Measurements from ENCODE around the gene CD101.

The CD101 gene

DNA sequence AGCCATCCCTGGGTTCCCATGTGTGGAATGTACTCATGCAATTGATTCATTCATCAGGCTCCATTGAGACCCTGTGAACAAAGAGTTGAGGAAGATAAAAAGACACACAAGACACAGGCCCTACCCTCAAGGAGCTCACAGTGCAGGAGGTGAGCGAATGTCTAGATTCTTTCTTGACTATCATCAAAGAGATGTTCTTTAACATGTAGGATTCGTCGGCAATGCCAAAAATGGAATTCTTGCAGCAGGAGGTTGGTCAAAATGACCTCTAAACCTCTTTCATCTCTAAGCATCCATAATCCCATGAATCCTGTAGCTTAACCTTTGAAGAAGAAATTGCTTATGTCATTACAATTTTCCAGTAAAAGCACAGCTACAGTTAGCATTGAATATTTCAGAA lies 30.7 kb downstream of the CD101 start:
- TF ChIP-seq, protein P1, sequence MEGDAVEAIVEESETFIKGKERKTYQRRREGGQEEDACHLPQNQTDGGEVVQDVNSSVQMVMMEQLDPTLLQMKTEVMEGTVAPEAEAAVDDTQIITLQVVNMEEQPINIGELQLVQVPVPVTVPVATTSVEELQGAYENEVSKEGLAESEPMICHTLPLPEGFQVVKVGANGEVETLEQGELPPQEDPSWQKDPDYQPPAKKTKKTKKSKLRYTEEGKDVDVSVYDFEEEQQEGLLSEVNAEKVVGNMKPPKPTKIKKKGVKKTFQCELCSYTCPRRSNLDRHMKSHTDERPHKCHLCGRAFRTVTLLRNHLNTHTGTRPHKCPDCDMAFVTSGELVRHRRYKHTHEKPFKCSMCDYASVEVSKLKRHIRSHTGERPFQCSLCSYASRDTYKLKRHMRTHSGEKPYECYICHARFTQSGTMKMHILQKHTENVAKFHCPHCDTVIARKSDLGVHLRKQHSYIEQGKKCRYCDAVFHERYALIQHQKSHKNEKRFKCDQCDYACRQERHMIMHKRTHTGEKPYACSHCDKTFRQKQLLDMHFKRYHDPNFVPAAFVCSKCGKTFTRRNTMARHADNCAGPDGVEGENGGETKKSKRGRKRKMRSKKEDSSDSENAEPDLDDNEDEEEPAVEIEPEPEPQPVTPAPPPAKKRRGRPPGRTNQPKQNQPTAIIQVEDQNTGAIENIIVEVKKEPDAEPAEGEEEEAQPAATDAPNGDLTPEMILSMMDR (IDR thresholded peaks at IDR 0.05): no peak
- no peak overlapping the region for H3K4me3 ChIP-seq (ENCODE audit: low read depth, low read length)
- H2AFZ ChIP-seq: no peak overlapping the region
- no peaks in the 10 kb centered on the region for H3K36me3 ChIP-seq (ENCODE audit: control insufficient read depth, insufficient read depth, low read length)
- no peaks in the 10 kb centered on the region for H3K27me3 ChIP-seq (ENCODE audit: control insufficient read depth, insufficient read depth, low read length)
- H3K4me1 ChIP-seq: no peaks in the 10 kb centered on the region
- no peak overlapping the region for H3K9ac ChIP-seq
- H3K27ac ChIP-seq: no peak overlapping the region
- no peak overlapping the region for H3K4me2 ChIP-seq (ENCODE audit: low read length)
- no peaks in the 10 kb centered on the region for H3K79me2 ChIP-seq
- no peaks in the 10 kb centered on the region for H3K9me3 ChIP-seq (ENCODE audit: control insufficient read depth, low read length)

DNA sequence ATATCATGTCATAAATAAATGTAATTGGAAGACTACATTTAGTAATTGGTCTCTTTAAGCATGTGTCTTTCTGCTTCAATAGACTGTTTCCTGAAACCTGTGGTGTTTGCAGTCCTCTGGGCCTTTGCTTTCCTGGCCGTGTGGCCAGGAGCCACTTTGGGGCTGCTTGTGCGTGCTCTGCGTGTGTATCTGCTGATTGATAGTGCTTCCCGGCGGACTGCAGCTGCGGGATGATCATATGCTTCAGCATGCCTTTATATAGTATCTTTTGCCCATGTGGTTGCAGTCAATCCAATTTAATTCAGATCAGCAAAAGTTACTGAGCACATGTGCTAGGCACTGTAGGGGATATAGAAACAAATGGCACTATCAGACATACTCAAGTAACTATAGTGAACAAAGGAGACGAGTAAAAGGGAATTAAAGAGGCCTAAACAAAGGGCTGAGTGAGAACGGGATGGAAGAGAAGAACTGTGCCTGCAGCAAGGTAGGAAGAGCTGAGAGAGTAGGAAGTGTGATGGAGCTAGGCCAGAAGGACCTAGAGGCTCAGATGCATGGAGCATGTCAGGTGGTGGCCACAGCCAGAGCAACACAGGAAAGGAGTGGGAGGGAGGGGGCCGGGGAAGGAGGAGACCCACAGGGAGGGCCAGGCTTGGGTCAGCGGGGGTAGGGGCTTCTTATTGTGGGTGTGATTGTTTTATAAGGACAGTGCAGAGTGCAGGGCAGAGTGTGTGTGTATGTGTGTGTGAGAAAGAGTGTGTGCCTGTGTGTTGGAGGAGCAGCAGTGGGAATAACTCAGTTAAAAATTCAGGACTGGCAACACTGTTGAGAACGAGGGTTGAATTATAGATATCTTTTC lies 31.4 kb downstream of the CD101 start:
- no peaks in the 10 kb centered on the region for H3K27me3 ChIP-seq (ENCODE audit: control insufficient read depth, insufficient read depth, low read length)
- H3K4me2 ChIP-seq (ENCODE audit: low read length): no peak overlapping the region
- no peak overlapping the region for H3K27ac ChIP-seq
- TF ChIP-seq, protein P1 (IDR thresholded peaks at IDR 0.05): no peak
- H3K4me3 ChIP-seq (ENCODE audit: low read depth, low read length): no peak overlapping the region
- H2AFZ ChIP-seq: no peak overlapping the region
- no peaks in the 10 kb centered on the region for H3K9me3 ChIP-seq (ENCODE audit: control insufficient read depth, low read length)
- H3K4me1 ChIP-seq: no peaks in the 10 kb centered on the region
- no peak overlapping the region for H3K9ac ChIP-seq
- no peaks in the 10 kb centered on the region for H3K79me2 ChIP-seq
- H3K36me3 ChIP-seq (ENCODE audit: control insufficient read depth, insufficient read depth, low read length): no peaks in the 10 kb centered on the region

DNA sequence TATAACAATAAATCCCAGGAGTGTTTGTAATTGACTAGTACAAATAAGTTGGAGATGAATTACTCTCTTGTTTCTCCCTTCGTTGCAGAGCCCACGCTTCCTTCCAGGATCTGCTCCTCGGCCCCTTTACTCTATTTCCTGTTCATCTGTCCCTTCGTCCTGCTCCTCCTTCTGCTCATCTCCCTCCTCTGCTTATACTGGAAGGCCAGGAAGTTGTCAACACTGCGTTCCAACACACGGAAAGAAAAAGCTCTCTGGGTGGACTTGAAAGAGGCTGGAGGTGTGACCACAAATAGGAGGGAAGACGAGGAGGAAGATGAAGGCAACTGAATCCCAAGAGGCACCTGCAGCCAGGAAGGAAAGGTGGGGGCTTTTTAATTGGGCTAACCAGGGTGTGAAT lies 32.2 kb downstream of the CD101 start:
- H3K4me2 ChIP-seq (ENCODE audit: low read length): no peak overlapping the region
- no peaks in the 10 kb centered on the region for H3K79me2 ChIP-seq
- H3K36me3 ChIP-seq (ENCODE audit: control insufficient read depth, insufficient read depth, low read length): no peaks in the 10 kb centered on the region
- H3K27me3 ChIP-seq (ENCODE audit: control insufficient read depth, insufficient read depth, low read length): no peaks in the 10 kb centered on the region
- TF ChIP-seq, protein P1 (IDR thresholded peaks at IDR 0.05): no peak
- no peak overlapping the region for H3K9ac ChIP-seq
- H3K27ac ChIP-seq: no peak overlapping the region
- H3K4me3 ChIP-seq (ENCODE audit: low read depth, low read length): no peak overlapping the region
- H3K4me1 ChIP-seq: no peaks in the 10 kb centered on the region
- no peaks in the 10 kb centered on the region for H3K9me3 ChIP-seq (ENCODE audit: control insufficient read depth, low read length)
- no peak overlapping the region for H2AFZ ChIP-seq

DNA sequence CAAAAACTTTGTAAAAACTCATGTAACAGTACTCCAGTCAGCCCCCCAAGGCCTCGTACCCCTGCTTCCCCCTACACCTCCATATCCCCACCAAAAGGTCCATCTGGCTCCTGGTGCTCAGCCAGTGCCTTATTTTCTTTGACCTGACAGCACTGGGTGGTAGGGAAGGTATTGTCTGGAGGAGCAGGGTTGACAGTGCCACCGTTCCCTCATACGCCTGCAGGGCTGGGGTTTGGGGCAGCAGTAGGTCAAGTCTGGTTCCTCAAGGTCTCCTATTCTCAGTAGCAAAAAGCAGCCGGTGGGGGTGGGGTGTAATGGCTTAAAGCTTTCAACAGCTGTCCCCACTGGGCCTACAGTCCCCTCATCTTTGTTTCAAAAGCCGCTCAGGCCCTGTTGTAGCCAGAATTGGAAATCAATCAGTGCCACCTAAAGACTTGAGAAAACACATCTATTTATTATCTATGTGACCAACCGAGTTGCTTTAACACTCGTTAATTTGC lies 33.3 kb downstream of the CD101 start:
- no peak overlapping the region for H3K9ac ChIP-seq
- no peak overlapping the region for H3K27ac ChIP-seq
- no peaks in the 10 kb centered on the region for H3K36me3 ChIP-seq (ENCODE audit: control insufficient read depth, insufficient read depth, low read length)
- H3K9me3 ChIP-seq (ENCODE audit: control insufficient read depth, low read length): no peaks in the 10 kb centered on the region
- H2AFZ ChIP-seq: no peak overlapping the region
- no peak overlapping the region for H3K4me2 ChIP-seq (ENCODE audit: low read length)
- H3K4me3 ChIP-seq (ENCODE audit: low read depth, low read length): no peak overlapping the region
- H3K79me2 ChIP-seq: no peaks in the 10 kb centered on the region
- no peaks in the 10 kb centered on the region for H3K4me1 ChIP-seq
- TF ChIP-seq, protein P1 (IDR thresholded peaks at IDR 0.05): no peak
- no peaks in the 10 kb centered on the region for H3K27me3 ChIP-seq (ENCODE audit: control insufficient read depth, insufficient read depth, low read length)
